CD4-positive, alpha-beta T cell treated with Interleukin-21 for 1 hour (primary cell): ENCODE results near the gene HSFY1.
"Not testable (repeated sequence)": the region's sequence is repeated elsewhere in the genome, so short reads cannot be mapped to it uniquely, and the experiment has no call there.

ENCODE experiments used
- DNase-seq: peaks from one replicate; pipeline ENCODE4 v3.0.0-alpha.2; 2020

HSFY1 gene, protein sequence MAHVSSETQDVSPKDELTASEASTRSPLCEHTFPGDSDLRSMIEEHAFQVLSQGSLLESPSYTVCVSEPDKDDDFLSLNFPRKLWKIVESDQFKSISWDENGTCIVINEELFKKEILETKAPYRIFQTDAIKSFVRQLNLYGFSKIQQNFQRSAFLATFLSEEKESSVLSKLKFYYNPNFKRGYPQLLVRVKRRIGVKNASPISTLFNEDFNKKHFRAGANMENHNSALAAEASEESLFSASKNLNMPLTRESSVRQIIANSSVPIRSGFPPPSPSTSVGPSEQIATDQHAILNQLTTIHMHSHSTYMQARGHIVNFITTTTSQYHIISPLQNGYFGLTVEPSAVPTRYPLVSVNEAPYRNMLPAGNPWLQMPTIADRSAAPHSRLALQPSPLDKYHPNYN

GRCh38 chrY:18546420-18546819 is at the start of gene HSFY1:
Gene HSFY1 (plus strand): TSS chrY:18546720. CDS start chrY:18546788, 68 bp downstream.
- DNase-seq: not testable (repeated sequence)

- DNase-seq: not testable (repeated sequence)
Observed at GRCh38 chrY:18504266-18504665, 42.3 kb upstream of the HSFY1 start.

DNA sequence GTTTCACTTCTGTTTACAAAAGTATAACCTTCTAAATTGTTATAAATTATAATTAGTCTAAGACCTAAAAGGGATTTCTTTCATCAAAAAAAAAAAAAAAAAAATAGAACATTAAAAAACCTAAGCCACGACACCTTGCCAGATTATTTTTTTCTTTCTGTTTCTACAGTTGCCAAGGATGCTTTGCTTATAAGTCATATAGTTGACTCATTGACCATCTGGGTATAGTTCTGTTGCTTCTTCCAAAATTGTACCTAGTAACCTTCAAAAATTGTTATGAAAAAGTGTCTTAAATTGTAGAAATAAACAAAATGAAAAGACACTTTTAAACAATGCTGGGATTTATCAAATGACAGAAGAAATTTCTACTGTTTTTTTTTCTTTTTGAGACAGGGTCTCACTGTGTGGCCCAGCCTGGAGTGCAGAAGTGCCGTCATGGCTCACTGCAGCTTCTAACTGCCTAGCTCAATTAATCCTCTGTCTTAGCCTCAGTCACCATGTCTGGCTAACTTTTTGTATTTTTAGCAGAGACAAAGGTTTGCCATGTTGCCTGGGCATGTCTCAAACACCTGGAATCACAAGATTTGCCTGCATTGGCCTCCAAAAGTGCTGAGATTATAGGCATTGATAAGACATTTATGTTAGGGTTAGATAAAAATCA is 15.4 kb upstream of the HSFY1 start:
- not testable (repeated sequence) for DNase-seq

DNA sequence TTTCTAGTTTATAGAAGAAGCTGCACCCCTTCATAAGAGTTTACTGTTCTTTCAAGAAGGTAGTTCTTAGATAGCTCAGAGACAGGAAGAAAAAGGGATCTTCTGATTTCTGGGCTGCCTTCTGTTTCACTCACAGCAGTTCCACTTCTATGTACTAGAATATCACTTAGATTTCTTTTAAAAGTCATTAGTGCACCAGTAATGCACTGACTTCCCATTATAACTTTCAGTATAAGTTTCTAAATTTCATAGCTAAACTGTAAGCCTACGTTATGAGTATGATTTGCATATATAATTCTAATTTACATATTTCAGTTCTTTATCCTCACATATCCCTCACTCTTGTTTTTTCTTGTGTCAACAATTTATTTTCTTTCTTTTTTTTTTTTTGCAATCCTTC is 7.6 kb upstream of the HSFY1 start:
- DNase-seq: not testable (repeated sequence)

DNA sequence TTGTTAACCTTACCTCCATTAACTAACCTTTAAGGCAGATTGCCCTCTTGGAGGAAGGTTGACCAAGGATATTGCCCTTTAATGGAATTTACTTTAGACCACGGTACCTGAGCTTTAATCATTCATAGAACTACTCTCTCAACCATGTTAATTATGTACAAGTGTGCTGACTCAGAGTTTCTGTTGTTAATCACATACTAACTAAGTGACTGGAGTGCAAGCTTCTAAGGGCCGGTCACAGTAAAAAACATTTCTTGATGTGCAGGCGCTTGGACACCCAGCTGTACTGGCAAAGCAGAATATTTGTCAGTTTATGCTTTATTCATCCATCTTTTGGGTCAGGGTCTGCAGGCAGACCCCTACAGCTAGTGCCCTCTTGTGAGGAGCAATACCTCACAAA is 6.6 kb downstream of the HSFY1 start:
- not testable (repeated sequence) for DNase-seq

GRCh38 chrY:18565915-18566314 is 19.4 kb downstream of the HSFY1 start:
- not testable (repeated sequence) for DNase-seq
